Common myeloid progenitor, CD34-positive (primary cell): Measurements from ENCODE around the gene NT5C1A.

ENCODE experiments used
- CTCF ChIA-PET: fragments of 350-600 bp; sonication (Branson Sonifier 250); formaldehyde crosslinking; loops from one replicate; lab custom pipeline; 2021; ENCODE audit warnings: antibody characterized with exemption; lab: Charles Lee
- POLR2A ChIA-PET: fragments of 350-600 bp; sonication (Branson Sonifier 250); formaldehyde crosslinking; loops from one replicate; lab custom pipeline; 2021; ENCODE audit warnings: antibody characterized with exemption; lab: Charles Lee
- DNase-seq, 3 donors: peaks; one replicate each; pipeline versions ENCODE4 v3.0.0 to v3.0.0-alpha.2; 2013
- H3K27ac ChIP-seq, 2 experiments: 1 replicate in 1 of 2; 2 replicates in 1 of 2; pipeline ENCODE4 v1.7.0; 2013; ENCODE audit warnings: inconsistent platforms in 2 of 2, low read length in 2 of 2, mild to moderate bottlenecking in 2 of 2, low read depth in 1 of 2, moderate library complexity in 1 of 2; ENCODE audit not compliant: severe bottlenecking in 2 of 2, insufficient read depth in 1 of 2, poor library complexity in 1 of 2
- H3K27me3 ChIP-seq, 5 experiments: replicated peaks in 2 of 5; 1 replicate in 3 of 5; 2 replicates in 2 of 5; pipeline versions ENCODE4 v1.6.1 to v1.7.0; 2013; ENCODE audit warnings: low read length in 4 of 5, mild to moderate bottlenecking in 2 of 5, moderate library complexity in 2 of 5, inconsistent platforms in 1 of 5; ENCODE audit not compliant: insufficient read depth in 5 of 5, control insufficient read depth in 4 of 5
- H3K36me3 ChIP-seq, 4 experiments: 1 replicate in 2 of 4; 2 replicates in 2 of 4; pipeline versions ENCODE4 v1.6.1 to v1.7.0; 2013; ENCODE audit warnings: low read length in 3 of 4, control low read depth in 1 of 4, mild to moderate bottlenecking in 1 of 4; ENCODE audit not compliant: control insufficient read depth in 4 of 4, insufficient read depth in 4 of 4
- H3K4me1 ChIP-seq, 4 experiments: 1 replicate in 3 of 4; 2 replicates in 1 of 4; pipeline versions ENCODE4 v1.6.1 to v1.7.1; 2013; ENCODE audit warnings: low read length in 3 of 4, mild to moderate bottlenecking in 3 of 4, control low read depth in 1 of 4, inconsistent platforms in 1 of 4, moderate library complexity in 1 of 4; ENCODE audit not compliant: control insufficient read depth in 4 of 4, insufficient read depth in 4 of 4; ENCODE audit errors: control extremely low read depth in 1 of 4
- H3K4me3 ChIP-seq, 7 experiments: 1 replicate in 4 of 7; 2 replicates in 3 of 7; pipeline versions ENCODE4 v1.5.1 to v1.7.0; 2013; ENCODE audit warnings: mild to moderate bottlenecking in 7 of 7, low read length in 6 of 7, moderate library complexity in 6 of 7, inconsistent platforms in 2 of 7, low read depth in 2 of 7, control low read depth in 1 of 7; ENCODE audit not compliant: insufficient read depth in 4 of 7, control insufficient read depth in 1 of 7; ENCODE audit errors: extremely low read depth in 1 of 7
- H3K9me3 ChIP-seq, 5 experiments: 1 replicate in 4 of 5; 2 replicates in 1 of 5; pipeline versions ENCODE4 v1.6.1 to v1.7.1; 2013; ENCODE audit warnings: low read length in 4 of 5, mild to moderate bottlenecking in 2 of 5, inconsistent platforms in 1 of 5, low read depth in 1 of 5, moderate library complexity in 1 of 5; ENCODE audit not compliant: control insufficient read depth in 4 of 5, insufficient read depth in 2 of 5; ENCODE audit errors: control extremely low read depth in 1 of 5
- WGBS: methylation state at CpG from one replicate; pipeline ENCODE4 v1.1.5; 2013; ENCODE audit not compliant: insufficient coverage; 5-methylcytosine and 5-hydroxymethylcytosine counted together

NT5C1A gene

GRCh38 chr1:39671433-39671792, 494 bp downstream of the NT5C1A start:
- no peak overlapping the region for H3K27ac ChIP-seq
- H3K9me3 ChIP-seq, result no peaks in the 10 kb centered on the region
- peak in 2 of 3 donors; percentile 9 to 23 for DNase-seq
- peaks cover 15 to 56% (median 46%) of the 10 kb centered on the region in 5 experiments for H3K27me3 ChIP-seq
- 3% methylated on average over 25 of the region's 26 CpGs for WGBS
- no peaks in the 10 kb centered on the region for H3K36me3 ChIP-seq
- peak overlapping the region in 6 of 7 experiments; percentile 15 to 70 (median 52) for H3K4me3 ChIP-seq
- H3K4me1 ChIP-seq, result peaks cover 0 to 16% (median 12%) of the 10 kb centered on the region in 4 experiments
- ChIA-PET CTCF (interaction anchor here (1.4 to 11.5 kb wide), 7 partner anchors 10 to 82 kb away, joined by 3 to 159 read pairs (median 10); partner anchors contain the start of gene HPCAL4), POLR2A (no interaction called here)

- ChIA-PET POLR2A (no interaction called here), CTCF (interaction anchor here (1.2 to 11.5 kb wide), 6 partner anchors 11 to 65 kb away, joined by 3 to 159 read pairs (median 7); partner anchors contain the start of gene HPCAL4)
- Histone ChIP-seq H3K9me3 (no peaks in the 10 kb centered on the region), H3K36me3 (no peaks in the 10 kb centered on the region), H3K4me3 (no peak overlapping the region), H3K27me3 (peaks cover 15 to 56% (median 51%) of the 10 kb centered on the region in 5 experiments), H3K27ac (no peak overlapping the region), H3K4me1 (peaks cover 0 to 16% (median 12%) of the 10 kb centered on the region in 4 experiments)
- WGBS, result 89% methylated on average over 1 of the region's 1 CpG
- no peak for DNase-seq
Observed at GRCh38 chr1:39670689-39671088, 1.2 kb downstream of the NT5C1A start.

GRCh38 chr1:39668894-39669293, 3.0 kb downstream of the NT5C1A start:
- POLR2A ChIA-PET, result no interaction called here
- Histone ChIP-seq H3K36me3 (no peaks in the 10 kb centered on the region), H3K4me3 (no peak overlapping the region), H3K9me3 (no peaks in the 10 kb centered on the region), H3K4me1 (peaks cover 0 to 16% (median 12%) of the 10 kb centered on the region in 4 experiments), H3K27ac (no peak overlapping the region), H3K27me3 (peaks cover 15 to 52% (median 52%) of the 10 kb centered on the region in 5 experiments)
- WGBS, result 100% methylated on average over 2 of the region's 3 CpGs
- CTCF ChIA-PET, result interaction anchor here (2.9 to 11.5 kb wide), 3 partner anchors 12 to 63 kb away, joined by 10 to 159 read pairs (median 16); partner anchors contain the start of gene HPCAL4
- no peak for DNase-seq

GRCh38 chr1:39668111-39668510, 3.8 kb downstream of the NT5C1A start:
- H3K9me3 ChIP-seq, result no peaks in the 10 kb centered on the region
- no peak overlapping the region for H3K4me3 ChIP-seq
- no peak for DNase-seq
- ChIA-PET POLR2A (no interaction called here), CTCF (interaction anchor here (0.9 to 11.5 kb wide), 3 partner anchors 9 to 67 kb away, joined by 3 to 159 read pairs (median 4); no protein-coding TSS in a partner anchor)
- WGBS, result 94% methylated on average over 3 of the region's 3 CpGs
- H3K27me3 ChIP-seq, result peaks cover 15 to 48% (median 45%) of the 10 kb centered on the region in 5 experiments
- H3K36me3 ChIP-seq, result no peaks in the 10 kb centered on the region
- peaks cover 0 to 16% (median 12%) of the 10 kb centered on the region in 4 experiments for H3K4me1 ChIP-seq
- no peak overlapping the region for H3K27ac ChIP-seq

GRCh38 chr1:39666772-39667171, 5.1 kb downstream of the NT5C1A start:
- Histone ChIP-seq H3K27me3 (peaks cover 9 to 44% (median 32%) of the 10 kb centered on the region in 5 experiments), H3K27ac (no peak overlapping the region), H3K4me1 (peaks cover 0 to 8% (median 5%) of the 10 kb centered on the region in 4 experiments), H3K9me3 (no peaks in the 10 kb centered on the region), H3K36me3 (no peaks in the 10 kb centered on the region), H3K4me3 (no peak overlapping the region)
- ChIA-PET CTCF (interaction anchor here (1.2 to 11.5 kb wide), 2 partner anchors 9 to 35 kb away, joined by 3 to 159 read pairs; no protein-coding TSS in a partner anchor), POLR2A (no interaction called here)
- 92% methylated on average over 3 of the region's 3 CpGs for WGBS
- DNase-seq, result no peak

GRCh38 chr1:39663559-39663958, 8.3 kb downstream of the NT5C1A start:
- H3K9me3 ChIP-seq, result no peaks in the 10 kb centered on the region
- H3K4me1 ChIP-seq, result no peaks in the 10 kb centered on the region
- no peak overlapping the region for H3K27ac ChIP-seq
- no peaks in the 10 kb centered on the region for H3K36me3 ChIP-seq
- peaks cover 0 to 30% (median 5%) of the 10 kb centered on the region in 5 experiments for H3K27me3 ChIP-seq
- no peak overlapping the region for H3K4me3 ChIP-seq
- DNase-seq, result peak in 1 of 3 donors; percentile 7
- POLR2A ChIA-PET, result no interaction called here
- WGBS, result 87% methylated on average over 7 of the region's 8 CpGs
- CTCF ChIA-PET, result interaction anchor here (18.3 kb wide), 1 partner anchor 57 kb away, joined by 250 read pairs; no protein-coding TSS in a partner anchor

GRCh38 chr1:39662861-39663260, 9.0 kb downstream of the NT5C1A start:
- Histone ChIP-seq H3K4me1 (peaks cover 0 to 1% (median 0%) of the 10 kb centered on the region in 4 experiments), H3K36me3 (no peaks in the 10 kb centered on the region), H3K27me3 (peaks cover 0 to 28% (median 2%) of the 10 kb centered on the region in 5 experiments), H3K9me3 (no peaks in the 10 kb centered on the region), H3K27ac (no peak overlapping the region), H3K4me3 (no peak overlapping the region)
- DNase-seq, result no peak
- WGBS, result 100% methylated on average over 1 of the region's 1 CpG
- ChIA-PET POLR2A (no interaction called here), CTCF (interaction anchor here (11.3 to 18.3 kb wide), 2 partner anchors 8 to 56 kb away, joined by 159 to 250 read pairs; partner anchors contain the start of gene NT5C1A)
